ENCODE results near the gene ZP2. TPM values are rescaled to one million over a fixed set of nuclear protein-coding genes. Genes with fewer than 3 reads are reported as not detected.
"Not testable (repeated sequence)": the region's sequence is repeated elsewhere in the genome, so short reads cannot be mapped to it uniquely, and the experiment has no call there.

The ZP2 gene
- total RNA-seq, 1 donor from 2014 or later = not detected

DNA sequence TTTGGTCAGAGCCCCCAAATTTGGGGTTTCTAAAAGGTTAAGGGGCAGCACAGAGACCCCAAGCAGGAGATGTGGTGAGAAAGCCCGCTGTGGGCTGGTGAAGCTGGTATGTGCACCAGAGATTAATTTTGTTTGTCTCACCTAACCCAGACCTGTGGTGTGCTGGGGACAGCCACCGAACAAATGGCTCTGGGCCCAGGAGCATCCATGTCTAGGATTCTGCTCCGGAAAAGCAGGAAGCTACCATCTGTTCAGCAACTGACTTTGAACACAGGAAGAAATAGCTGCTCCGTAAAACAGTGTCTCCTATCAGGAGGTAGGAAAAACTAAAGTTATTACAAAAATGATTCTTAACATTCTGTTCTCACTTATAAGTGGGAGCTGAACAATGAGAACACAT is 2.7 kb upstream of the ZP2 start:
- ATAC-seq = no peak

DNA sequence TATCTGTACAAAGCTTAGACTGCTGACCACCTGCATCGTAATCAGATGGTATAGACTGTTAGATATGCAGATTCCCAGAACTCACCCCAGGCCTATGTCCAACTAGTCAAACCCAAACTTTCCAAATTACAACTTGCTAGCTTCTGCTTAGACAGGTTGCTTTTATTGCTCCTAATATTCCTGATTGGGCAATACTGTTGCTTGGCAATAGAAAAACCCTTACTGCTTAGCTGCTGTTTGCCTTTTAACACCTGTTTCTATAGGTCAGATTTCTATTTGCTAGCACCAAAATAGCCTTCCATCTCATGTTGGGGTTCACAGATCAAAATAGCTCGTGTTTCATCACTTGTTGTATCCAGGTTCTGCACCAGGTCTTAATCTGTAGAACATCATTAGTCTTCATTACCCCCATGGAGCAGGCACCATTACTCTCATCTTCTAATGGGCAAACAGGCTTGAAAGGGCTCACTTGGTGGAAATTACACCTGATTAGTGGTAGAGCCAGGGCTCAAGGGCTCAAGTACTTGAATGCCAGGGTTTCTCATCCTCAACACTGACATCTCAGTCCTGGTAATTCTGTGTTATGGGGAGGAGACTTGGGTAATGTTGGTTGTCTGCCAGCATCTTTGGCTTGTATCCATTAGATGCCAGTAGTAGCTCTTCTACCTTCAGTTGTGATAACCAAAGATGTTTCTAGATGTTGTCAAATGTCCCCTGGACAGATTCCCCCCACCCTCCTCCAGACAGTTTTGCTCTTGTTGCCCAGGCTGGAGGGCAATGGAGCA is 2.7 kb downstream of the ZP2 start:
- ATAC-seq = no peak

DNA sequence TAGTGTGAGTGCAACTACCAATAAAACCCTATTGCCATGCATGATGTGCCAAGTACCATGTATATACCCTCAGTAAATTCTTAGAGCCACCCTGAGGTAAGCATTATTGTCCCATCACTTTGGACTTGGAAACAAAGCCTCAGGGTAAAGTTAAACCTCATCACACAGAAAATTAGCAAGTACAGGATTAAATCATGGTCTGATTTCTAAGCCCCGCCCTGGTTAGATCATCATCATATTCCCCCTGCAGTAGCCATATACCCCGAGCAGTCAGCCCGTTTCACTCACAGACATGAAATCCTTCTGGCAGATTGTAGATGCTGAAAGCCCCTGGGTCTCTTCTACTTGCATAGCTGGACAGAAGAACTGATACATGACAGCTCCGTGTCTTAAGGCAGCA is 4.8 kb downstream of the ZP2 start:
- ATAC-seq = no peak

- ATAC-seq = no peak
Measured at GRCh38 chr16:21205303-21205702, 6.1 kb downstream of the ZP2 start.

DNA sequence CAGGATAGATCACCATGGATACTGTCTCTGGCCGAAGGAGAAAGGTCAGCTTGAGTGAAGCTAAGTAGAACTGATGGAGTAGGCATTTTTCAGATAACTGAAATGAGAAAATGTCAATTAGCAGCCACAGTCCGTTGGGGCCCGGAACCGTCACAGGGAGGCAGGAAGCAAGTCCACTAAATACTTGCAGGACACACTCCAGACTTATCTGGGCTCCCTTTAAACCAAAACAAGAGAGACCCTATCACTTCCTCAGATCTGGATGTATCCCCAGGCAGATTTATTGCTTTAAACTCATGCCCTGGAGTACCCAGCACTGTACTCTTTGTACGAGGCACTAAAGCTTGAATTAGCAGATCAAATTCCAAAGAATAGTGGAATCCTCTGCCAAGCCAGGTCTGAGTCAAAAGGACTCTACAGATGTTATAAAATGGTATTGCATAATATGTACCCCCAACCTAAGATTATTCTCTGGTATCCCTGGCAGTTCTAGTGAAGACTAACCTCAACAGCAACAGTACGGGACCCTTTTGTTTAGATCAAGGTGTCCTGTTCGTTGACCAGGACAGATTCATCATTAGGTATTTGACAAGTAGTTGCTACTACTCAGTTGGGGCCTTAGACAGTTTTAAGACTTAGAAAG is 8.1 kb downstream of the ZP2 start:
- ATAC-seq = no peak

DNA sequence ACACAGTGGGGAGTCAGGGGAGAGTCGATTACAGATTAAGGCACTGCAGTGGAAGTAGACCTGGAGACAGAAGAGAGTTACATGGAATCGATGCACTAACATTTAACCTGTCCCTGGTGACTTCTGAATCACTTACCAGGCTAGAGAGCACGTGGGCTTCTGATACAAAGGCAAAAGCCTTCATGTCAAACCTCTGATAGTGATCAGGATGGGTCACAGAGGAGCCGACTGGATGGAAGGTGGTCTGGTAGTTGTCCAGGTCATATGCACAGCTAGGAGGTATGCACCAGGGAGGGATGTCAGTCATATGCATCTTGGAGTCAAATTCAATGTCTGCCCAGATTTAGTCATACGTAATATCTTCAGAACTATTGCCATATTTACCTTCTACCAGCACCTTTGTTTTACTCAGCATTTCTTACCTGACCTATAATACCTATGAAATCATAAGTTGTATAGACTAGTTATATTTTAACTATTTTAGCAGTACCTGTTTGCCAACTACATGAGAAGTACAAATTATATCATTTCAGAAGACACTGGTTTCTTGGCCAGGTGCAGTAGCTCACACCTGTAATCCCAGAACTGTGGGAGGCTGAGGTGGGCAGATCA is 11.7 kb downstream of the ZP2 start:
- no peak for ATAC-seq

DNA sequence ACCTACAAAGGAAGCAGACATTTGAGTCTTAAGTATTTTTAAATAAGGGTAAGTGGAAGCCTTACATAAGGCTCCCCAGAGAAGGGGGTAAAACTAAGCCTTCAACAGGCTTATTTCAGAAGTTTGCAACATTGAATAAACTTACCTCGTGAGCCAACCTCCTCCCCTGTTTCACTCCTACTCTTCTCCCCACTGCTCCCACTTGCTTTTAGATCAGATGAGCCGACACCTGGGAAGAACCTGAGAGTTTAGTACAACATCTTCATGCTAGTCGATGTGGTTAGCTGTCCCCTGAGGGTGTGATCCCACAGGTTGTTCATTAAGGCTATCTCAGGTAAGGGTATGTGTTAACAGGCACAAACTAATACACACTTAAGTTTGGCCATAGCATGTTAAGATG is 13.8 kb downstream of the ZP2 start:
- ATAC-seq = no peak

DNA sequence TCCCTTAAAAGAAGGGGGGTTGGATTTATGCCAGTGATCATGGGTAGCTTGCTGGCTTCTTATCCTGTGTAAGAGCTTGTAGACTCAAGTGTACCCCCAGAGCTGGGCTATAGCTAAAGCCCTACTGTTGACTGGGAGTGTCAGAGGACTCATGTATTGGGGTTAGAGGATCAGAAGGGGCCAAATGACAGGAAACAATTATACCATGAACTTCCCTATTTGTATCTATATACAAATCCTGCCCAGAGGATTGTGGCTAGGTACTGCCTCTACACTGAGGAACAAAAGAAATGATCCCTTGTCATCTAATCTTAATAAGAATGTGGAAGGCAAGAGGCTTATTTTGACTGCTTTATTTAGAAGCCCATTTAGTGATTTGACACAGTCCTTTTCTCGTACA is 14.3 kb downstream of the ZP2 start:
- no peak for ATAC-seq

DNA sequence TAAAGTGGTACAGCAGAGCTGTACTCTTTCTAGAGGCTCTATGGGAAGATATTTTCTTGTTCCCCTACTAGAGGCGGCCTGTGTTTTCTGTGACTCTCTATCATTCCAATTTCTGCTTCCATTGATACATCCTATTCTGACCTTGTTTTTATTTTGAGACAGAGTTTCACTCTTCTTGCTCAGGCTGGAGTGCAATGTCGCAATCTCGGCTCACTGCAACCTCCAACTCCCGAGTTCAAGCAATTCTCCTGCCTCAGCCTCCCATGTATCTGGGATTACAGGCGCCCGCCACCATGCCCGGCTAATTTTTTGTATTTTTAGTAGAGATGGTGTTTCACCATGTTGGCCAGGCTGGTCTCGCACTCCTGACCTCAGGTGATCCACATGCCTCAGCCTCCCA is 16.0 kb downstream of the ZP2 start:
- not testable (repeated sequence) for ATAC-seq

DNA sequence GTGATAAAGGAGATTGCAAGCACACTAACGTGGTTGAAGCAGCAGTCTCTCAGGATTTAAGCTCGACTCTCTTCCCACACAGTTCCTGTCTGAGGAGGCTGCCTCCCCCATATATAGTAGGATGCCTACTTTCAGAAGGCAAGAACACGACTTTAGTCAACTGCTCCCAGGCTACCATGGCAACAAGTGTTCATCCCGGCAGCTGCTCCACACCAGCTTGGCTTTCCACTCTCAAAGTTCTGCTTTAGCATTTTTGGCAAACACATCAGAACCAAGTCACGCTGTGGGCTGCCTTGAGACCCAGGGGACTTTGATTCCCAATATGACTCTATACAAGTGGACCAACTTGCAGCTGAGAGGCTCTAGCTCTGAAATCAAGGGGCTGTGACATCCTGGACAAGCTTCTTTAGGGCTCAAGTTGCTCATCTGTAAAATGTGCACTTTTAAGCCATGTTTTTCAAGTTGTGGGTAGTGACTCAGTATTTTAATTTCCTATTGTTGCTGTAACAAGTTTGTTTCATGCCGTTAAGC is 16.5 kb downstream of the ZP2 start:
- no peak for ATAC-seq

DNA sequence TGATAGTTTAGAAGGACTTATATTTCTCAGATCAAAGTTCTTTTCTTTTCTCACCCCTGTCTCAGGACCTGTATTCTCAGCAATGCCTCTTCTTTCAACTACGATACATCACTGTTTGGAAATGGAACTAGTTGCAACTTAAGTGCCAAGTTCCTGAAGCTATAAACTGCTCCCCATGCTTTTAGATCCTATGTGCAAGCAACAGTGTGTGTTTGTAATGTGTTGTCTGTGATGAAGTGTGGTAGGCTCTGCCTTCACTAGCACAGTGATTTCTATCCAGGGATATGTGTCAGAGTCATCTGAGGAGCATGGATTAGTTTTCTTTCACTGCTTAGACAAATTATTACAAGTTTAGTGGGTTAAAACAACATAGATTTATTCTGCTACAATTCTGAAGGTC is 18.4 kb downstream of the ZP2 start:
- ATAC-seq = no peak

- no peak for ATAC-seq
Measured at GRCh38 chr16:21190599-21190998, 20.8 kb downstream of the ZP2 start.

DNA sequence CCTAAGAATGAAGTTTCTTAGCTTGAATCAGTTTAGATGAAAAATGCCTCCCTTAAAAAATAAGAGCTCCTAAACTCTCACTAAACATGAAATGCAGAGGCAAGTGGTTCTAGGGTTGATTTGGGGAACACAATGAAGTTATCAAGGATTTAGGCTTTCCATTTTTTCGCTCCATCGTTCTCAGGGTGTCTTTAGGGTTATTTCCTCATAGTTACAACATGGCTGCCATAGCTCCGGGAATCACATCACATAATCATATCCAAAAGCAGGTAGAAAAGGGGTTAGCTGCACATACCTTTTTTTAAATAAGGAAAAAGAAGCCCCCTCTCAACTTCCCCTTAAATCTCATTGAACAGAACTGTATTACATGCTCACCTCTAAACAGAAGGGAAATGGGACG is 21.4 kb downstream of the ZP2 start:
- ATAC-seq = no peak

GRCh38 chr16:21189311-21189710 is 22.1 kb downstream of the ZP2 start:
- no peak for ATAC-seq

DNA sequence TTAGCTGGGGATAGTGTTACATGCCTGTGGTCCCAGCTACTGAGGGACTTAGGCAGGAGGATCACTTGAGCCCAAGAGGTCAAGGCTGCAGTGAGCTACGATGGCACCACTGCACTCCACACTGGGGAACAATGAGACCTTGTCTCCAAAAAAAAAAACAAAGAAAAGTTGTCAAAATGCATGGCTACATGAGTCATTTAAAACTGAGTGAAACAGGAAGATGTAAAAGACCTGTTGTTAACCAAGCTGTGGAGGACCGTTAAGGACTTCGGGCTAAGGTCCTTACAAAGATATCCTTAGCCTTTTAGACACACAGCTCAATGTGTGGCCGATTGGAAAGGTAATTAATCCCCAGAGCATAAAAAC is 25.1 kb downstream of the ZP2 start:
- no peak for ATAC-seq

GRCh38 chr16:21185659-21186325 is 25.6 kb downstream of the ZP2 start:
- no peak for ATAC-seq

- peak; percentile 60 for ATAC-seq
Measured at GRCh38 chr16:21184834-21185233, 26.5 kb downstream of the ZP2 start.

DNA sequence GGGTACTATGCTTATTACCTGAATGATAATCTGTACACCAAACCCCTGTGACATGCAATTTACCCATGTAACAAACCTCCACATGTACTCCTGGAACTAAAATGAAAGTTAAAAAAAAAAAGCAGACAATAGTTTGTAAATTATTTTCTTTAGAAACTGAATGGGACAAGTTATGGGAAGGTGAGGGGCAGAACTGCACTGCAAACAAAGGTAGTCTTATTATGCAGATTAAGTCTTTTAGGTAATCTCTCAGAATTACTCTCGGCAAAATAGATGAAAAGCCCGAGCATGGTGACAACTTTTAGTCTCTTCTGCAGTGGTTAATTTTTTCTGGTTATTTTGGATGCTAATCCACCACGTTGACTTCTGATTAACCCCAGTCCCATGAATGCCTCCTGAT is 27.4 kb downstream of the ZP2 start:
- ATAC-seq = no peak

GRCh38 chr16:21179983-21180365 is 31.4 kb downstream of the ZP2 start:
- ATAC-seq = no peak

DNA sequence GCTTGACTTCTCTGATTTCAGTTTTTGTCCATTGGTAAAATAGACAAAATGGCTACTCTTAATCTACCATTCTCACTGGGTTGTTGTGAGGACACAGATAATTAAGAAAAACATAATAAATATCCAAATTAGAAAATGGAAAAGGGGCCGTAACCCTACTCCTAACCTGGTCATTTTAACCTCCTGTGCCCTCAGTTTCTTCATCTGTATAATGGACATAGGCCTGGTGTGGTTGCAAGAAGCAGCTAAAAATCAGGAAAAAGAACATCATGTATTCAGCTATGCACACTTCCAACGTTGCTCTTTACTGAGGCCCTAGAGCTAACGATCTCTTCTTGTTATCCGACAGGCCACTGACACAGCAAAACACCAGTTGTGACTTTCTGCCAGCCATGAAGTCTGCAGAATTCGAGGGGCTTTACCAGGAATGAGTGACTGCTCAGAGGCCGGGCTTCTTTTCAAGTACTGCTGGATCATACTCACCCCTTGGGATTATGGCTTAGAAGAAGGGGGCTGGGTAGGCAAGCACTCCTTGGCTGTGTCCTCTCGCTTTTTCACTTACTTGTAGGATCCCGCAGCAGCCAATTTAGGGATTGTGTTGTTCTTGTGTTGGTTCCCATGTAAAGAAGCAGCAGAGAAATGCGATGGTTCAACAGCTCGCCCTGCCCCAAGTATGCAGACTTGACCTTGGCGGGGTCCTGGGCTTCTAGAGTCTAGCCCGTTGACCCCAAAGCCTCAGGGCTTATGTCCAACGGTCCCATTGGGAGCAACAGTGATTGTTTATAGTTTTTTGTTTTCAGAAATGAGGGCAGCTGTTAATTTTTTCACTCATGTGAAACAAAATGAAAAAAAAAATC is 32.0 kb downstream of the ZP2 start:
- no peak for ATAC-seq

DNA sequence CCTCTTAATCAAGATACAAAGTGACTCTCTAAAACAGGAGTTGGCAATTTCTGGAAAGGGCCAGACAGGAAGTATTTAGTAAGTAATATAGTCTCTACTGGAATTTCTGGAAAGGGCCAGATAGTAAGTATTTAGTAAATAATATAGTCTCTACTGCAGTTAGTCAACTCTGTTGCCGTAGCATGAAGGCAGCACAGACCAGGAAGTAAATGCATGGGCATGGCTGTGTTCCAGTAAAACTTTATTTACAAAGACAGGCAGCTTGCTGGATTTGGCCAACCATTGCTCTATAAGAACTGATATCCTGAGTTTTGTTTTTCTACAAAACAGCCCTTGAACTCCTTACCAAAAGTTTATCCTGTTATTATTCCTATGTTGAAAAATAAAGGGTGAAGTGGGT is 36.0 kb downstream of the ZP2 start:
- ATAC-seq = peak; percentile 61

- no peak for ATAC-seq
Measured at GRCh38 chr16:21172650-21173049, 38.7 kb downstream of the ZP2 start.

Data from esophagus mucosa (tissue), 1 donor.